Glomerular visceral epithelial cell (primary cell): Measurements from ENCODE around the gene PIP4P1.
A peak's percentile ranks its signal among the peaks of the same experiment; 100 is the strongest.
"Not testable (repeated sequence)": the region's sequence is repeated elsewhere in the genome, so short reads cannot be mapped to it uniquely, and the experiment has no call there.

ENCODE experiments used
- DNase-seq: peaks from one replicate; pipeline ENCODE4 v3.0.0-alpha.2; 2016; ENCODE audit errors: extremely low spot score

PIP4P1 gene

GRCh38 chr14:20461225-20462141, at the start of gene PIP4P1:
Gene PIP4P1 (minus strand): TSS chr14:20461434. CDS start chr14:20461325, 109 bp downstream.
- DNase-seq = peak; percentile 100

GRCh38 chr14:20508367-20508766, 47.1 kb upstream of the PIP4P1 start:
- no peak for DNase-seq

GRCh38 chr14:20507537-20507936, 46.3 kb upstream of the PIP4P1 start:
- DNase-seq = not testable (repeated sequence)

GRCh38 chr14:20506752-20507151, 45.5 kb upstream of the PIP4P1 start:
- not testable (repeated sequence) for DNase-seq

- DNase-seq = not testable (repeated sequence)
These were observed 45.0 kb upstream of the PIP4P1 start for GRCh38 chr14:20506276-20506675.

- DNase-seq = no peak
These were observed 42.7 kb upstream of the PIP4P1 start for GRCh38 chr14:20503898-20504297.

- DNase-seq = no peak
These were observed 40.1 kb upstream of the PIP4P1 start for GRCh38 chr14:20501346-20501745.

GRCh38 chr14:20499881-20500280, 38.6 kb upstream of the PIP4P1 start:
- no peak for DNase-seq

- DNase-seq = no peak
These were observed 37.9 kb upstream of the PIP4P1 start for GRCh38 chr14:20499108-20499507.

GRCh38 chr14:20498622-20499021, 37.4 kb upstream of the PIP4P1 start:
- DNase-seq = no peak

- no peak for DNase-seq
These were observed 33.9 kb upstream of the PIP4P1 start for GRCh38 chr14:20494935-20495766.

- DNase-seq = no peak
These were observed 32.4 kb upstream of the PIP4P1 start for GRCh38 chr14:20493634-20494033.

- no peak for DNase-seq
These were observed 31.3 kb upstream of the PIP4P1 start for GRCh38 chr14:20492486-20492885.

GRCh38 chr14:20490563-20490962, 29.3 kb upstream of the PIP4P1 start:
- no peak for DNase-seq

GRCh38 chr14:20489093-20489994, 28.1 kb upstream of the PIP4P1 start:
- peak; percentile 20 for DNase-seq

- DNase-seq = no peak
These were observed 26.1 kb upstream of the PIP4P1 start for GRCh38 chr14:20487396-20487725.

- DNase-seq = no peak
These were observed 25.6 kb upstream of the PIP4P1 start for GRCh38 chr14:20486684-20487395.

- DNase-seq = no peak
These were observed 24.7 kb upstream of the PIP4P1 start for GRCh38 chr14:20485900-20486299.

- no peak for DNase-seq
These were observed 21.1 kb upstream of the PIP4P1 start for GRCh38 chr14:20482382-20482781.

- DNase-seq = no peak
These were observed 17.7 kb upstream of the PIP4P1 start for GRCh38 chr14:20478894-20479293.
